HG02943 (cell line): ENCODE data around the gene AGBL5.

Source experiments
- ATAC-seq: cut with Tn5 transposase; IDR thresholded peaks from one replicate; pipeline ENCODE4 v1.9.1; 2021; ENCODE audit warnings: mild to moderate bottlenecking, low read depth, moderate library complexity; ENCODE audit not compliant: unreplicated experiment

AGBL5 gene

DNA sequence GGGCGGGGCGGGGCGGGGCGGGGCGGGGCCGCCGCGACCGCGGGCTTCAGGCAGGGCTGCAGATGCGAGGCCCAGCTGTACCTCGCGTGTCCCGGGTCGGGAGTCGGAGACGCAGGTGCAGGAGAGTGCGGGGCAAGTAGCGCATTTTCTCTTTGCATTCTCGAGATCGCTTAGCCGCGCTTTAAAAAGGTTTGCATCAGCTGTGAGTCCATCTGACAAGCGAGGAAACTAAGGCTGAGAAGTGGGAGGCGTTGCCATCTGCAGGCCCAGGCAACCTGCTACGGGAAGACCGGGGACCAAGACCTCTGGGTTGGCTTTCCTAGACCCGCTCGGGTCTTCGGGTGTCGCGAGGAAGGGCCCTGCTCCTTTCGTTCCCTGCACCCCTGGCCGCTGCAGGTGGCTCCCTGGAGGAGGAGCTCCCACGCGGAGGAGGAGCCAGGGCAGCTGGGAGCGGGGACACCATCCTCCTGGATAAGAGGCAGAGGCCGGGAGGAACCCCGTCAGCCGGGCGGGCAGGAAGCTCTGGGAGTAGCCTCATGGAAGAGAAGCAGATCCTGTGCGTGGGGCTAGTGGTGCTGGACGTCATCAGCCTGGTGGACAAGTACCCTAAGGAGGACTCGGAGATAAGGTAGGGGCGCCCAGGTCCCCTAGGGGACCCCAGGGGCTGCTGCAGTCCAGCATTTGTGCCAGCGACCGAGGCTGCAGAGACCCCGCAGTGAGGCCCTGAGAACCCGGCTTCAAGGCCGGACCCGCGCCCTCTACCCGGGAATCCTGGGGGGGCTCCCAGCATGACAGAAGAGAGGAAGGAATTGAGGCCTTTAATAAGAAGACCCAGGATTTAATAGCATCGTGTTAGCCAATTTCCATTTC, 35.5 kb downstream of the AGBL5 start, which contains the start of gene KHK:
Gene KHK, plus strand, starts transcription at position 49 of the 870 bp plus-strand sequence. Its CDS starts 488 bp downstream, at position 537.
- ATAC-seq: peak; percentile 20

DNA sequence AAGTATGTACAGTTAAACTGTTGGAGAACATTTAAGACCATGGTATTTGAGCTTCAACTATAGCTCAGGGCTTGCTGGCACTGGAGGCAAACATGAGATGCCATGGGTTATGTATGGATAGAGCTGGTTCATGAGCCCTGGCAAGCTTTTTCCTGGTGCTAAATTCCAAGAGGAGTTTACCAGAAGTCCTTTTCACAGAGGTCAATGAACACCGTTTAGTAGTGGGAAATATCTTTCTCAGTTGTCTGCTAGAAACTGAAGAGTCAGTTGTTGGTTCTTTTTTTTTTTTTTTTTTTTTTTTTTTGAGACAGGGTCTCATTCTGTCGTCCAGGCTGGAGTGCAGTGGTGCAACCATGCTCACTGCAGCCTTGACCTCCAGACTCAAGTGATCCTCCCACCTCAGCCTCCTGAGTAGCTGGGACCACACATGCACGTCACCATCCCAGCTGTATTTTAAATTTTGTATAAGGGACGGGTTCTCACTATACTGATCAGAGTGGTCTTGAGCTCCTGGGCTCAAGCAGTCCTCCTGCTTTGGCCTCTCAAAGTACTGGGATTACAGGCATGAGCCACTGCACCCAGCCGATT, 36.4 kb downstream of the AGBL5 start:
- no peak for ATAC-seq

DNA sequence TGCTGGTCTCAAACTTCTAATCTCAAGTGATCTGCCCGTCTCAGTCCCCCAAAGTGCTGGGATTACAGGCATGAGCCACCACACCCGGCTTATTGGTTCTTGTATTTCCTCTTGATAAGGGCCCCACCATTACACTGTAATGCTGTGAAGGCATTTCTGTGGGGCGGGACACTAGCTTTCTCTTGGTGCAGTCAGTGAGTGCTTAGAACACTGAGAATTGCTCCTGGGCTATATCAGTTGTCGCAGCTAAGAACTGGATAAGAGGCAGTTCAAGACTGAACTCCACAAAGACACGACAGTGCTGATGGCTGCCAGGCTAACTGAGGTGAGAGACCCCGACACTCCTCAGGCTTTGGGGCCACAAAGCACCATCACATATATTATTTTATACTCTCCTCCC, 37.2 kb downstream of the AGBL5 start:
- ATAC-seq: no peak

DNA sequence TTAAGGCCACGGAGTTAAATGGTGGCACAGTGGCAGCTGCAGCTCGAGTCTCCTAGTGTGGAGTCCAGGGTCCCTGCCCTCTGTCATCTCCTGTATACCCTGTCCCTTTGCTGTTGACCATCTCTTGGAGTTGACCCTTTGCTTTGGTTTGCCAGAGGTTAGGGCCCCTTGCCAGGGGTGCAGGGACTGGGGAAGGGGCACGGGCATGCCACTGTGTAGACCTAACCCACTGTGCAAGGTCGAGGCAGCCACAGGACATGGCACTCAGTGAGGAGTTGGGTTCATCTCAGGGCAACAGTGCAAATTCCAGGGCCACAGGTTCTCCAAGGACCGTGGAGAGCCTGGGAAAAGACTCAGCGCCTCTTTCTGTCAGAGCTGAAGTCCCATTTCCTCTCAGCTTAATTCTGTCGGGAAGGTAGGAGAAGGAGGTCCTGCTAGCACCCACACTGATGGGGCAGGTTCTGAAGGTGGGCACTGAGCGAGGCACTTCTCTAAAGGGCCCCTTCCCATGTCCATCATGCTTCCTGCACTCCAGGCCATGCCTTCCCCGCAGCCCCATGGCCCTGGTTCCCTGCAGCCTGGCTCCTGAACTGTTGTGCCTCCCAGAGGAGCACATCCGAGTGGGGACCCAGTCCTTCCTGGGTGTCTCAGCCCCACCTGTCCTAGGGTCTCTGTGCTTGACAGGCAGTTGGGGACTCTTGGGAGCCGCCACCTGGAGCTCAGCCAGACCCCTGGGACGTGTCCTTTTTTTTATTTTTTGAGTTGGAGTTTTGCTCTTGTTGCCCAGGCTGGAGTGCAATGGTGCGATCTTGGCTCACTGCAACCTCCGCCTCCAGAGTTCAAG, 37.9 kb downstream of the AGBL5 start:
- no peak for ATAC-seq

DNA sequence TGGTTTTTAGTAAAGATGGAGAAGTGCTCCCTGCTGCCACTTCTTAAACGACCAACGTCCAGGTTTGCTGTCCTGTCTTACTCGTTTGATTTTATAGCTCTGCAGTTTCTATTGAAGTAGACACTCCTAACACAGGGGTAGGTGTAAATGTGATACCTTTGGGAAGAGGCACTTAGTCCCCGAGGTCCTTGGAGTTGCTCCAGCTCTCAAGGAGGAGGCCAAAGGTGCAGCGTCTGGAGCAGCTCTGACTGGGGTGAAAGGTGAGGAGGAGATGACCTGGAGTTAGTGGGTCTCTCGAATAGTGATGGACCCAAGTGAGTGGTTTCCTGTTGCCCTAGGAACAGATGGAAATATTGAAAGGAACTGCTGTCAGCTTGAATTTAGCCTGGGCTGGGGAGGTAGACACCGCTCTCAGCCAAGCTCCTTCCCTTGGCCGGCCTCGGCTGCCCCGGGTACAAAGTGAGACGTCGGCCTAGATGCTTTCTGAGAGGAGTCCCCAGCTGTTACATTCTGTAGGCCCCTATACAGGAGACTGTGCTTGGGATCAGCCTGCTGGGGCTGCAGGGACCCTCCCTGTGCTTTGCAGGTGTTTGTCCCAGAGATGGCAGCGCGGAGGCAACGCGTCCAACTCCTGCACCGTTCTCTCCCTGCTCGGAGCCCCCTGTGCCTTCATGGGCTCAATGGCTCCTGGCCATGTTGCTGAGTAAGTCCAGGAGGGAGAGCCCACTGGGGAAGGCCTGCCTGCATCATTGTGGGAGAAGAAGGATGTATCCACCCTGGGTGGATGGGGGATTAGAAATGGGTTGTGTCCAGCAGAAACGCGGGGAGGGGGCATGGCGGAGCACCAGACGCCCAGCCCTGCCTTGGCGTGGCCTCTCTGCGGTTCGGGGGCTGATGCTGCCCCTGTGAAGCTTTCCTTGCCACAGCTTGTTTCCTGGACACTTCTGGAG, 40.6 kb downstream of the AGBL5 start:
- no peak for ATAC-seq

DNA sequence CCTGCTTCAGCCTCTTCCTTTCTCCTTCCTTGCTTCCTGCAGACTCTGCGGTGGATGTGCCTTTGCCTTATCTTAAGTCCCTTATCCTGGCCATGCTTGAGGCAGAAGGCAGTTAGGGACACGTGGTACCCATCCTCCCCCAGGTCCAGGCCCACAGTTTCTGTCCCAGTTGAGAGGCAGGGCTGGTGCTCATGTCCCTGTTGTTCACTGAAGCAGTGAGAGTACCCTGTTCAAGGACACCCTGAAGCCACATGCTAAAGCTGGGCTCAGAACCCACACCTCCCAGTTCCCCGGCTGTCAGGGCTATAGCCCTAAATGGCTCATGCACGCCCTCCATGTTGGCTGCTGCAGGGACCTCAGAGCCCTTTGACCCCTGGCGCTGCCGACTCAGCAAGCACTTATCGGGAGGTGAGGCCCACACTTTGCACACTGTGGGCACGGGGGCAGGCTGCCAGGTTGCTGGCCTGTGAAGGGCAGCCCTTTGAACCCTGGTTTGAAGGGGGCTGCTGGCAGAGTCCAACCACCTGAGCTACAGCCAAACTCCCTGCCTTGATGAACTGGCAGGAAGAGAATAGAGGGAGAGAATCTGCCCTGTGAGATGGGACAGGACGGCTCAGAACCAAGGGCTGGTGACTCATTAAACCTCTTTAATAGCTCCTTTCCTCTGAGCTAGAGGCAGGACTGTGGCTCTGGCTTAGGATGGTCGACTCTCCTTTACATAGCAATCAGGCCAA, 41.4 kb downstream of the AGBL5 start:
- ATAC-seq: no peak

DNA sequence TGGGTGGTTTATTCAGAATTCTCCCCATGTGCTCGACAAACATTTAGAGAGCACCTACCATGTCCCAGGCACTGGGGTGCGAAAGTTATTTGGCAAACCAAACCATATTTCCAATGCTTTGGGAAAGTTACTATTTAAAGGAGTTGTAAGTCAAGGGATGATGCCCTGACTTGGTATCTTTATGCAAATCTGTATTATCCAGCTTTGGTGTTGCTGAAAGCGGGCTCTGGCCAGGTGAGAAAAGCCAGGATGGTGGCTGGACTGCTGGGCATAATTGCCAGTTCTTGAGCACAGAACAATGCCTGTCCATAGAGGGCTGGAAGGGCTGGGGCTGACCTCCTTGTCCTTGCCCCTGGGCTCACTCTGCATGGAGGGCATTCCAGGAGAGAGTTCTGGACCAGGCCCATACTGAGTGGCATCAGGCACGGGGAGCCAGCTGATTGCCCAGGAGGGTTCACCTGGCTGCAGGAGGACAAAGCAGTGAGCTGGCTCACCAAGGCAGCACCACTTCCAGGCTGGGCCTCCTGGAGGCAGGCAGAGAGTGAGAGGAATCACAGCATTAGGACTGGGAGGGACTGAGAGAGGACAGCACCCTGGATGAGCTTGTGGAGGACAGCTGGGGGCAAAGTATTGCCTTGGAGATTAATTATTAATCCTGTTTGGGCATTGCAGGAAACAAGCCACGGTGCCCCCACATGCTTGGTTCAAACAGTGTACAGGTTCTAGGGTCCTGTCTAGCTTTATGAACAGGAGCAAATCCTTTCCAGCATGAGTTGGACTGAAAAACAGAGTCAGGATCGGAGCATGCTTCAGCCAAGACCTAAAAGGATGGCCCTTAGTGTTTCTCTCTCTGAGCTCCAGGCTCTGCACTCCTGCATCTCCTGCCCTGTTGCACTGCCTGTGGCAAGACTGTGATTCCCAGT, 42.2 kb downstream of the AGBL5 start:
- no peak for ATAC-seq

DNA sequence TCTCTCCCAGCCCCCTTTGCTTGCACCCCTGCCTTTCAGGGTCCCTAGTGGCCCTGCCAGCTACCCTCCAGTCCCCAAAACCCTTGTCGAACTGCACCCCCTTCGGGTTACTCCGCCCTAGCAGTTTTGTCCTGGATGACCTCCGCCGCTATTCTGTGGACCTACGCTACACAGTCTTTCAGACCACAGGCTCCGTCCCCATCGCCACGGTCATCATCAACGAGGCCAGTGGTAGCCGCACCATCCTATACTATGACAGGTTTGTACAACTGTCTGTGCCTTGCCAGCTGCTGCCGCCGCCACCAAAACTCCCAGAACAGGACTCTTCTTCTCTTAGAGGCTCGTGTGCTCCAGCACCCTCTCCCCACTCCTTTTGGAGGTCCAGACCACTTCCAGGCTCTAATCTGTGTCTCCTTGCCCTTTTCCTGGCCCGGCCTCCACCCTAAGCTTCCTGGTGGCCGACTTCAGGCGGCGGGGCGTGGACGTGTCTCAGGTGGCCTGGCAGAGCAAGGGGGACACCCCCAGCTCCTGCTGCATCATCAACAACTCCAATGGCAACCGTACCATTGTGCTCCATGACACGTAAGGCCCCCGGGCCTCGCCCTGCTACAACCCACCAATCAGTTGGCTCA, 43.0 kb downstream of the AGBL5 start:
- ATAC-seq: no peak

DNA sequence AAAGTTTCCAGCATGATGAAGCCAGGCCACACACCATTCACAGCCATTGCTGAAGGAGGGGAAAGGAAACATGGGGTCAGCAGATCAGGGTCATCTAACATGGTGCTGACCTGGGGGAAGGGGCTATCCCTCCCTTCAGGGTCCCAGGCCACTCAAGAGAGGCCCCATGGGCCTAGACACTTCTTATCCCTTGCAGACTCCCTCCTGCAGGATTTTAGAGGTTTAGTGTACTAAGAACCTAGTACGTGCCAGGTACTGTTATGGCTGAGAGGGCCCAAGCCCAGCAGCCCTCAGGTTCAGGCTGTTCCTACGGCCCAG, 43.9 kb downstream of the AGBL5 start:
- no peak for ATAC-seq

DNA sequence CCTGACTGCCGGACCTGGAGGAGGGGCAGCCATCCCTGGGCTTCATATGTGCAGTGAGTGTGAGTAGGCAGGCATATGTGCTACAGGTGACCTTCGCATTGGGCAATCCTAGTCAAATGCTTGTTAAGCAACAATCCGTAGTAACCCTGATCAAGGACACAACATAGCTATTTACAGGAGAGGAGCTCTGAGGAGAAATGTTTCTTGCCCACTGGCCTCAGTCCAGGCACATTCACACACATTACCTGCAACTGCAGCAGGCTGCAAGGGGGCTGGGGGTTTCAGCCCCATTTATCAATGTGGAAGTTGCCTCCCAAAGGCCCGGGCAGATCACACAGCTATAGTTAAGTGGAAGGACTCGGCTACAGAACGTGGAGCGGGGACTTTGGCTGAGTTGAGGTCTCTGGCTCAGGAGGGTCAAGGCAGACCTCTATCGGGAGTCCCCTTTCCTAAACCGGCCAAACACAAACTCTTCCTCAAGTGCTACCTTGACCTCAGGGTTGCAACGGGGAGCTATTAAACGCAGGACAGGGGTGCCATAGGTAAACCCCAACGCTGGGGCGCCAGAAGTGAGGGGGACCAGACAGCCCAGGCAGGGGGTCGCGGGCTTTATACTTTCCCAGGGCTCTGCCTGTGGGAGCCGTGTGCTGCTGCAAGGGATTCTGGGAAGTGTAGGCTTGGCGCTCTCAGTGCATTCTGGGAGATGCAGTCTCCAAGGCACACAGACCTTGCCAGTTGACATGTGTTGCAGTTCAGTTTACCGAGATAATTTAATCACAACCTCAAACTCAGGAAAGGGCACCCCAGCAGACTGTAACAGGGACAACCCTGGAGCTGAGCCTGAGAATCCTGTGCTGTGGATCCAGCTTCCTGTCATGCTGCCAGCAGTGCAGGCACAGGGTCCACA, 44.5 kb downstream of the AGBL5 start:
- ATAC-seq: no peak

DNA sequence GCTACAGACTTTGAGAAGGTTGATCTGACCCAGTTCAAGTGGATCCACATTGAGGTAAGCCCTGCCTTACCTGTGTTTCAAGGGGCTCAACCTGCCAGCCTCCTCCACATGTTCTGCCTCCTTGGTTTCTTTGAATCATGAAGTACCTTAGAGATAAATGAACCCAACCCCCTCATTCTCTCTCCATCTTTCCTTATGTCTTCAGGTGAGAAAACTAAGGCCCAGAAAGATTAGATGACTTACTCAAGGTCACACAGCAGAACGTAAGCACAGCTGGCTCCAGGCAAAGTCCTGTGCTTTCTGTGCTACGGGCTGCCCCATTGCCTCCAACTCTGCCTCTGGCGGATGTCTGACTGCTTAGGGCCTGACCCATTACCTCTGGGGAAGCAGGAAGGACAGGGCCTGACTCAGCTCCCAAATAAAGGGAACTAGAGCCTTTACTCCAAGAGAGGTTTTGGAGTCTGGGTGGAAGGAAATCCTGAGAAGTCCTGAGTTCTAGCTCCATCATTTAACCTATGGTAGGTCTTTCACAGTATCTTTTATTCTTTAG, 45.4 kb downstream of the AGBL5 start:
- no peak for ATAC-seq

DNA sequence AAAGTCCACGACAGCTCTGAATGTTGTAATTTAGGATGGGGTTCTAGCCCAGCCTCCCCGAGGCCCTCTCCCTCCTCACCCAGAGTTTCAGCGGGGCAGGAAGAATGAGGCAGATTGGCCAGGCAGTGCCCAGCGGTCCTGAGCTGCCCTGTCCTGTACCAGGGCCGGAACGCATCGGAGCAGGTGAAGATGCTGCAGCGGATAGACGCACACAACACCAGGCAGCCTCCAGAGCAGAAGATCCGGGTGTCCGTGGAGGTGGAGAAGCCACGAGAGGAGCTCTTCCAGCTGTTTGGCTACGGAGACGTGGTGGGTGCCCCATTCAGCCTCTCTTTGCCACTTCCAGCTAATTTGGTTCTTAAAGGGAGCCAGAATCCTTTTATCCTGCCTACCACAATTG, 45.9 kb downstream of the AGBL5 start:
- ATAC-seq: no peak

DNA sequence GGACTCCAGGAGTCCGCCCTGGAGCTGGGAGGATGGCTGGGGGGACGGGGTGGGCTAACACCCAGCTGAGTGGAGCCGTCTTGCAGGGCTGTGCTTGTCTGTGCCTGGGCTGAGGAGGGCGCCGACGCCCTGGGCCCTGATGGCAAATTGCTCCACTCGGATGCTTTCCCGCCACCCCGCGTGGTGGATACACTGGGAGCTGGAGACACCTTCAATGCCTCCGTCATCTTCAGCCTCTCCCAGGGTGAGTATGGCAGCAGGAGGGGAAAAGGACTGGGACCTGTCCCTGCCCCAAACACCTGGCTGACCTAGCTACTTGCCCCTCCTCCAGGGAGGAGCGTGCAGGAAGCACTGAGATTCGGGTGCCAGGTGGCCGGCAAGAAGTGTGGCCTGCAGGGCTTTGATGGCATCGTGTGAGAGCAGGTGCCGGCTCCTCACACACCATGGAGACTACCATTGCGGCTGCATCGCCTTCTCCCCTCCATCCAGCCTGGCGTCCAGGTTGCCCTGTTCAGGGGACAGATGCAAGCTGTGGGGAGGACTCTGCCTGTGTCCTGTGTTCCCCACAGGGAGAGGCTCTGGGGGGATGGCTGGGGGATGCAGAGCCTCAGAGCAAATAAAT, 48.0 kb downstream of the AGBL5 start:
- no peak for ATAC-seq

DNA sequence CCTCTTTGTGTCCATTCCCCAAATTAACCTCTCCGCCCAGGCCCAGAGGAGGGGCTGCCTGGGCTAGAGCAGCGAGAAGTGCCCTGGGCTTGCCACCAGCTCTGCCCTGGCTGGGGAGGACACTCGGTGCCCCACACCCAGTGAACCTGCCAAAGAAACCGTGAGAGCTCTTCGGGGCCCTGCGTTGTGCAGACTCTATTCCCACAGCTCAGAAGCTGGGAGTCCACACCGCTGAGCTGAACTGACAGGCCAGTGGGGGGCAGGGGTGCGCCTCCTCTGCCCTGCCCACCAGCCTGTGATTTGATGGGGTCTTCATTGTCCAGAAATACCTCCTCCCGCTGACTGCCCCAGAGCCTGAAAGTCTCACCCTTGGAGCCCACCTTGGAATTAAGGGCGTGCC, 48.6 kb downstream of the AGBL5 start:
- no peak for ATAC-seq

DNA sequence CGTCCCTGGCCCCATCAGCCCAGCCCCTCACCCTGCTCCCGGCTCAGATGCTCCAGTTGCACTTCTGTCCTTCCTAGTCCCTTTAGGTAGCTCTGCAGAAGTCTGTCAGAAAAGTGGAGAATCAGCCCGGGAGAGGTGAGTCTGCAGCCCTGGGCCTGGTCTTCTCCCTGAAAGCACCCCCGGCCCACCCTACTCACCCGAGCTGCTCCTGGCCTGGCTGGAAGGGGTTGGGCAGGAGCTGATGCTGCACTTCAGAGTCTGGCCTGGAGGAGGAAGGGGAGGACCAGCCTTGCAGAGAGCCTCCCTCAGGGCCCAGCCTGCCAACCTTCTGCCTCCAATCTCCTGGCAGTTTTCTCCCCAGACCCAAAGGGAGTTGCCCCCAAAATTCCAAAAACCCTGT, 50.9 kb downstream of the AGBL5 start:
- ATAC-seq: no peak

DNA sequence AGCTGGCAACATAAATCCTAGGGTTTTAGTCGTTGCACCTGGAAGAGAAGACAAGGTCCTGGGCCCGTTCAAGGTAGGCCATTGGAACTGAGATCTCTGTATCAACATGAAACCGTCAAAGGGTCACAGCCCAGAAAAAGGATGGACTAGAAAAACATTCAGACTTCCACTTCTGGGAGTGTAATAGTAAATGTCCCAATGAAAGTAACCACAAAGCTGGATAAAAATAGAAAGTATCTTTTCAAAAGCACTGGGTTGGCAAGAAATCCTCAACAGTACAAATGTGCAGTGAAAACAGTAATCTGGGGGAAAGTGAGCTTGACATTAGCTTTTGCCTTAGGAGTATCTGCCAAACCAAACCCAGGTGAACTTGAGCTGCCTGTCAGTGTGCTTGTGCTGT, 54.5 kb downstream of the AGBL5 start:
- no peak for ATAC-seq
